ENCODE data around the gene FUT8.

Gene FUT8

DNA sequence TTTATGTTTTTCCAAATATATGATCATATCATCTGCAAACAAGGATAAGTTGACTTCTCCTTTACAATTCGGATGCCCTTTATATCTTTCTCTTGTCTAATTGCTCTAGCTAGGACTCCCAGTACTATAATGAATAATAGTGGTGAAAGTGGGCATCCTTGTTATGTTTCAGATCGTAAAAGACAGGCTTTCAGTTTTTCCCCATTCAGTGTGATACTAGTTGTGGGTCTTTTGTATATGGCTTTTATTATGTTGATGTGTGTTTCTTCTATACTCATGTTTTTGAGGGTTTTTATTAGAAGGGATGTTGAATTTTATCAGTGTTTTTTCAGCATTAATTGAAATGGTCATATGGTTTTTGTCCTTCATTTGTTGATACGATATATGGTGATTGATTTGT lies 97.3 kb downstream of the FUT8 start:
- no peak for DNase-seq (ENCODE audit: low read depth)
- no peak overlapping the region for H3K4me3 ChIP-seq (ENCODE audit: low read depth, low read length)
- no peak for TF ChIP-seq CTCF (IDR thresholded peaks at IDR 0.05; ENCODE audit: control insufficient read depth, extremely low read depth, insufficient read depth)

GRCh38 chr14:65513671-65514070 lies 101.1 kb downstream of the FUT8 start:
- H3K4me3 ChIP-seq (ENCODE audit: low read depth, low read length), result no peak overlapping the region
- TF ChIP-seq CTCF (IDR thresholded peaks at IDR 0.05; ENCODE audit: control insufficient read depth, extremely low read depth, insufficient read depth), result no peak
- DNase-seq (ENCODE audit: low read depth), result no peak

DNA sequence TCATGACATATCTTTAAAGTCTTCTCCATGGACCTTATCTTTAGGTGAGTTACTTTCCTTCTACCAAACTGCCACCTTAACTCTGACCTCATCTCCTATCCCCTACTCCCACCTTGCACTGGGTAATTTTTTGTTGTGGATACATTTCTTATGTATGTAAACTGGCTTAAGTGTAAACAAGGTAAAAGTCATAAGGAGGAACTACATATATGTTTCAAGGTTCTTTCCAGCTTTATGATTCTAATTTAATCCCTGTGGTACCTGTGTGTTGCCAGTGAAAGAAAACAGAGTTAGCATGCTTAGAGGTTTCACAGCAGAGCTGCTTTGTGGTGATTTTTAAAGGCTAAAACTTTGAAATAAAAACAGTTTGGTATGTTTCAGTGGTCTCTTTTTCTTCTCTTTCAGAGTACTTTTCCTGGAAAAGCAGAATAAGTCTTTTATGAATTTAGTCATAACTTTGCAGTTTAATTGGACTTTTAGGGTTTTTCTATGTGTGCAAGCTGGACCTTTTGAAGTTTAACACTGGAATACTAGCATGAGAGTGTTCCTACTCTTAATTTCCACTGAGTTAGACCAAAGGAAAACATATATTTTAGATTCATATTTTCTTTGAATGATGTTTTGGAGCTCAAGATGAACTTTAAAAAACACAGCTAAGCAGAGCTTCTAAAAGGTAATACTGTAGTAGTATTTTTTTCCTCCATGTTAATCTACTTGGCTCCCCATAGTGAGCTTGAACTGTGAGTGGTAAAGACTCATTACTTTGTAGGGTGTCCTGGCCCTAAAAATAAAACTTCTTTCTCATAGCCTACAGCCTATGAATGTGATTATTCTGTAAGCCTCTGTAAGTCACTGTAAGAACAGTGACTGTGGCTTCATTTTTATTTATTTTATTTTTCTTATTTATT lies 105.4 kb downstream of the FUT8 start:
- no peak for DNase-seq (ENCODE audit: low read depth)
- no peak overlapping the region for H3K4me3 ChIP-seq (ENCODE audit: low read depth, low read length)
- no peak for TF ChIP-seq CTCF (IDR thresholded peaks at IDR 0.05; ENCODE audit: control insufficient read depth, extremely low read depth, insufficient read depth)

GRCh38 chr14:65528069-65528468 lies 115.5 kb downstream of the FUT8 start:
- no peak for TF ChIP-seq CTCF (IDR thresholded peaks at IDR 0.05; ENCODE audit: control insufficient read depth, extremely low read depth, insufficient read depth)
- DNase-seq (ENCODE audit: low read depth), result no peak
- H3K4me3 ChIP-seq (ENCODE audit: low read depth, low read length), result no peak overlapping the region

DNA sequence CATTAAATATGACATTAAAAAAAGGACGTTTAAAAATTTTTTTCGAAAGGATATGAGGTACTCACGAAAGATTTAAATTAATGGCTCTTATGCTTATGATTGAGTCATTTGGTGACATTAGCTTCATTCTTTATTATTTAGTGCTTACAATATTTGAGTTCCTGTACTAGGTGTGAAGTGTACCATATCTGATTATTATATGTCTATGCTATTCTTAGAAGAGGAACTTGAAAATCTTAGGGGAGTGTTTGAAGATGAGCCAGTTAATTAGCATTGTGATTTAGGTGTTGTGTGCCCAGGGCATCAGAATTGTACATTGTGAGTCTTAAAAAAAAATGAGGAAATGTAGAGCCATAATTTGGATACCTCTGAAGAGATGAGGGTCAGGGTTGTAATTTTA lies 118.6 kb downstream of the FUT8 start:
- no peak for TF ChIP-seq CTCF (IDR thresholded peaks at IDR 0.05; ENCODE audit: control insufficient read depth, extremely low read depth, insufficient read depth)

GRCh38 chr14:65533736-65534404 lies 121.3 kb downstream of the FUT8 start:
- no peak overlapping the region for H3K4me3 ChIP-seq (ENCODE audit: low read depth, low read length)
- no peak for DNase-seq (ENCODE audit: low read depth)
- TF ChIP-seq CTCF (IDR thresholded peaks at IDR 0.05; ENCODE audit: control insufficient read depth, extremely low read depth, insufficient read depth), result no peak

More for the DNA sequence above, 118.6 kb downstream of the FUT8 start:
- H3K4me3 ChIP-seq (ENCODE audit: low read depth, low read length), result no peak overlapping the region
- DNase-seq (ENCODE audit: low read depth), result no peak

Measured in LNCaP clone FGC (cell line).